Keratinocyte (primary cell): ENCODE results near the gene DCUN1D1.

Experiments
- CTCF ChIP-seq, 3 experiments: IDR thresholded peaks in 1 of 3; conservative IDR thresholded peaks in 1 of 3; optimal IDR thresholded peaks in 1 of 3; 2 replicates in 2 of 3; 3 replicates in 1 of 3; pipeline versions ENCODE3 to v1.5.1; 2011; ENCODE audit warnings: low read length in 3 of 3, mild to moderate bottlenecking in 3 of 3, moderate library complexity in 2 of 3, control low read depth in 1 of 3, inconsistent platforms in 1 of 3; ENCODE audit not compliant: insufficient read depth in 2 of 3; ENCODE audit errors: extremely low read depth in 1 of 3
- EZH2 ChIP-seq: IDR thresholded peaks from one replicate; pipeline ENCODE4 v1.6.1; 2012; ENCODE audit warnings: inconsistent platforms, mild to moderate bottlenecking, low read length, moderate library complexity

DNA sequence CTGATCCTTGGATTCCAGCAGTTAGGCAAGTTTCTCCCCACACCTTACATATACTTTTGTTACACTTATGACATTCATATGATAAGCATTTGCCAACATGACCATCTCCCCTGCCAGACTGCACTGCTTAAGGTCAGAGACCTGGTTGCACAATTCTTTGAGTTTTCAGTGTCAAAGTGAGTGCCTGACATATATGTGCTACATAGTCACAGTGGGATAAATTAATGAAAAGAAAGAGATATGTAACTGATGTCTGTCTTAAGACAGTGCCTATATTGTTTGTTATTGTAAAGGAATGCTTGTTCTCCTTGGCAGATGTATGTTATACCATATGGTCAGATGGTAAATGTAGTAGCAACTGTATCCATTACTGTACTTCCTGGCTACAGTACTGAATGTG, 3.5 kb upstream of the DCUN1D1 start:
- no peak for TF ChIP-seq CTCF (optimal IDR thresholded peaks at IDR 0.05 in 1 of 3, IDR thresholded peaks at IDR 0.05 in 1 of 3, conservative IDR thresholded peaks at IDR 0.05 in 1 of 3; ENCODE audit: extremely low read depth in 1 of 3, insufficient read depth in 2 of 3, low read length in 3 of 3)
- TF ChIP-seq EZH2: no peak
